GM21786 (cell line): ENCODE data around the gene DNAI1.
"Not testable (repeated sequence)": the region's sequence is repeated elsewhere in the genome, so short reads cannot be mapped to it uniquely, and the experiment has no call there.

ENCODE experiments used
- ATAC-seq: cut with Tn5 transposase; IDR thresholded peaks from one replicate; pipeline ENCODE4 v1.9.1; 2021; ENCODE audit not compliant: unreplicated experiment

DNAI1 gene

GRCh38 chr9:34458013-34458958 lies at the start of gene DNAI1, which contains the start of gene FAM219A:
TSS of gene DNAI1 (plus strand) at chr9:34458805. CDS start at chr9:34459006, 201 bp downstream.
TSS of gene FAM219A (minus strand) at chr9:34458570. CDS start at chr9:34458263, 307 bp downstream.
- peak; percentile 99 for ATAC-seq

- ATAC-seq, result no peak
Measured at GRCh38 chr9:34409154-34409553, 49.5 kb upstream of the DNAI1 start.

DNA sequence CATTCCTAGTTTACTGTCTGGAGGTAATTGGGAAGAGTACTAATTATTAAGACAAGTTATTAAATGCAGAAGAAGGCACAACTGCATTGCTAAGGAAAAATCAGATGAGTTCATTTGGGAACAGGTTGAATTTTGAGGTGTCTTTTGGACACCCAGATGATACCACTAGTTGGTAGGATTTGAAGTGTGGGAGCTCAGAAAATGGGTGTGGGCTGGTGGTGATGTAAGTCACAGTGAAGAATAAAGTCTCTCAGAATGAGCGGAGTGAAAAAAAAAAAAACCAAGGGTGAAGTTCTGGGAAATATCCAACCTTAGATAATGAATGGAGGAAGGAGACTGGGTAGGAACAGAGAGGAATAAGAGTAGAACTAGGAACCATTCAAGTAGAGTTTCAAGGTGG lies 46.3 kb upstream of the DNAI1 start:
- no peak for ATAC-seq

GRCh38 chr9:34413231-34413852 lies 45.3 kb upstream of the DNAI1 start:
- no peak for ATAC-seq

DNA sequence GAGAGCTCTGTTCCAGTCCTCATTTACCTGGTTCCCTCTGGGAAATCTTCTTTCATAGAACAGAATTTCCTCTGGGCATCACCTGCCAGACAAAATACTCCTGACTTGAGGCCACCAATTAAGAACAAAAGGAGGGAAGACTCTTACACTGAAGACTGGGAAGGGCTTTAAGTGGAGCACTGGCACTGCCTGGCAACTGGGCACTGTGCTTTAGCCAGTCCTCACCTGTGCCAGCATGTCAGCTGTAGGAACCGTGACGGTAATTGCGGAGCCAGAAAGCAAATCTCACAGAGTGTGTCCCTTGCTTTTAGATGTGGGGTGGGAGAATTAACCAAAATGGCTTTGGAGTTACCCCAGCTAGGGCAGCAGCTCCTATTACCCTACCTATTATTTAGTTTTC lies 40.9 kb upstream of the DNAI1 start:
- no peak for ATAC-seq

DNA sequence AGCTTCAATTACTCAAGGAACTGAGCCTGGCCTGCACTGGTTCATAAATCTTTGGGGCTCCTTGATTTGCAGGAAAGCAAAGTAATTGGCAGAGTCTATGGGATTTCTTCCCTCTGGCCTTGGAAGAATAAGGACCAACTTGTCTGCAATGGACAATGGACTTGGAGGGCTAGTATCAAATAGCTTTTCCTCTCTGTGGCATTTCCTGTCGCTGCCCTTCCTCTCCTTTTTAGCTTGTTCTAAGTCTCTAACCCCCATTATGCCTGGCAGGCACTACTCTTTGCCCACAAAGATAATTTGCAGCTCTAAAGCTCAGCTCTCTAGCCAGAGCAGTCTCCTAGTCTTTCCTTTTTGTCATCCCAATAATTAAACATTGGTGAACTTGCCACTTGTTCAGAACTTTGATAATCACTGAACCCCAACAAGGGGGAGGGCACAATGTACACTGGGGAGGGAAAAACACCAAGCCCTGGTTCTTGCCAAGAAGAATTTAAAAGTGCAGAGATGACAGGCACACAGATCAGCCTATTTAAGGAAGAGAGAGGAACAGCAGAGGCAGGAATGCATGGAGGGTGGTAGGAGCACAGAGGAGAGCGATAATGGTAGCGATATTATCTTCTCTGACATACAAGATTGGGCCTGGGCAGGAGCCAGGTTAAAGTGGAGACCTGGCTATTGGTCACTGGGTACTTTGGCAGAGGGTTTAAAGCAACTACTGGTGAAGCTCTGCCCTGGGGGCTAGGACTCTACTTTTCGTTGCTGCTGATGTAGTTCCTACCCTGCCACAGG lies 38.7 kb upstream of the DNAI1 start:
- ATAC-seq, result no peak

DNA sequence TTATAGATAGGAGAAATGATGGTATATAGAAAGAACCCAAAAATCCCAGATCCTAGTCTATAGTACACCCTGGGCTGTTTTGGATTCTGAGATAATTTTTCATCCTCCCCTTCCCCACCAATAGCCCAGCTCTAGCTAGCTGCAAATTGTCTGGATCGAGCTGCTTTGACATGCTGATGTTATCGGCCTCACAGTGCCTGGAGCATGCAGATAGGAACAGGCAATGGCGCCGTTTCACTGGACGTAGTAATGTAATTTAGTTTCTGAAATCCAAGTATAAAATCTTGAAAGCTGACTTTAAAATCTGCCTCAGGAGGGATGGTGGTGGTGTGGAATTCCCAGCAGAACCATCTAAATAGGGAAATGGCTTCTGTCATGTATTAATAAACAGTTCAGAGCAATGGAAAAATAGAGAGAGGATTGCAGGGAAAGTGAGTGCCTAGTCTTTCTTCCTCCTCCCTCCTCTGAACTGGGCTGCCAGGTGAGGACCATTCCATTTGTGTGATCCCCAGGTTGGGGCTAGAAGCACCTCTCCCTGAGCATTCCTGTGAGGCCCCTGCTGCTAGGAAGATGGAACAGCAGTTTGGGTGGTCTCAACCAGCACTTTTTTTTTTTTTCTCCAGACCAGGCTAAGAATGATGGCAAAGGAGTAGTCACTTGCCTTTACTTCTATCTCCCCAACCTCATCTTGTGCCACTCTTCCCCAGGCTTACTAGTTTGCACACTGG lies 32.1 kb upstream of the DNAI1 start:
- no peak for ATAC-seq

GRCh38 chr9:34428325-34428958 lies 30.2 kb upstream of the DNAI1 start:
- ATAC-seq, result no peak

DNA sequence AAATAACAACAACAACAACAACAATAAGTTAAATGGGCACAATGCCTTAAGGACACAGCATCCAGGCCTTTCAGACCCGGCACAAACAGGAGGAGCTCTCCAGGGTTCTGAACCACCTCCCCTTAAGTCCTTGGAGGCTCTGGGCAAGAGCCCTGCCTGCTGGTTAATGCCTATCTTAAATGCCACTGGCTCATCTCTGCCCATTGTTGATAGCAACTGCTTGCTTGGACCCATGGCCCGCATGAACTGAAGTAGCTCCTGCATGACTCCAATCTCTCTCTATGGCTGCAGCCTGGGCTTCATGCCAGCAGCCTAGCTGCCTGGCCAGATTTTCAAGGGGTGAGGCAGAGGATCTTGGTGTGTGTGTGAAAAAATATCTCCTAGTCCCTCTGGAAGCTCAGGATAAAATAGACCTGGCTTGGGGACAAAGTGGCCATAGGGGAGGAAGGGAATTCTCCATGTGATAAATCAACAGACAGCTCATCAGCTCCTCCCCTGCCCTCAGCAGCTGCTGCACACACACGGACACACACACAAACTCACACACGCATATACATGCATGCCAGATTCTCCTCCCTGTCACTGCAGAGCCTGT lies 27.7 kb upstream of the DNAI1 start:
- no peak for ATAC-seq

- no peak for ATAC-seq
Measured at GRCh38 chr9:34431667-34432066, 26.9 kb upstream of the DNAI1 start.

- ATAC-seq, result no peak
Measured at GRCh38 chr9:34437006-34437925, 21.3 kb upstream of the DNAI1 start.

DNA sequence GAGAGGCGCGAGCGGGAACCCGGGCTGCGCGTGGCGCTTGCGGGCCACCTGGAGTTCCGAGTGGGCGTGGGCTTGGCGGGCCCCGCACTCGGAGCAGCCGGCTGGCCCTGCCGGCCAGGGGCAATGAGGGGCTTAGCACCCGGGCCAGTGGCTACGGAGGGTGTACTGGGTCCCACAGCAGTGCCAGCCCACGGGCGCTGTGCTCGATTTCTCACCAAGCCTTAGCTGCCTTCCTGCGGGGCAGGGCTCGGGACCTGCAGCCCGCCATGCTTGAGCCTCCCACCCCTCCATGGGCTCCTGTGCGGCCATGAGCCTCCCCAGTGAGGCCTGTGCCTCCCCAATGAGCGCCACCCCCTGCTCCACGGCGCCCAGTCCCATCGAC lies 20.7 kb upstream of the DNAI1 start:
- not testable (repeated sequence) for ATAC-seq

DNA sequence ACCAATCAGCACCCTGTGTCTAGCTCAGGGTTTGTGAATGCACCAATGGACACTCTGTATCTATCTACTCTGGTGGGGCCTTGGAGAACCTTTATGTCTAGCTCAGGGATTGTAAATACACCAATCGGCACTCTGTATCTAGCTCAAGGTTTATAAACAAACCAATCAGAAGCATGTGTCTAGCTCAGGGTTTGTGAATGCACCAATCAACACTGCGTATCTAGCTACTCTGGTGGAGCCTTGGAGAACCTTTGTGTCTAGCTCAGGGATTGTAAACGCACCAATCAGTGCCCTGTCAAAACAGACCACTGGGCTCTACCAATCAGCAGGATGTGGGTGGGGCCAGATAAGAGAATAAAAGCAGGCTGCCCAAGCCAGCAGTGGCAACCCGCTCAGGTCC lies 20.1 kb upstream of the DNAI1 start:
- not testable (repeated sequence) for ATAC-seq

DNA sequence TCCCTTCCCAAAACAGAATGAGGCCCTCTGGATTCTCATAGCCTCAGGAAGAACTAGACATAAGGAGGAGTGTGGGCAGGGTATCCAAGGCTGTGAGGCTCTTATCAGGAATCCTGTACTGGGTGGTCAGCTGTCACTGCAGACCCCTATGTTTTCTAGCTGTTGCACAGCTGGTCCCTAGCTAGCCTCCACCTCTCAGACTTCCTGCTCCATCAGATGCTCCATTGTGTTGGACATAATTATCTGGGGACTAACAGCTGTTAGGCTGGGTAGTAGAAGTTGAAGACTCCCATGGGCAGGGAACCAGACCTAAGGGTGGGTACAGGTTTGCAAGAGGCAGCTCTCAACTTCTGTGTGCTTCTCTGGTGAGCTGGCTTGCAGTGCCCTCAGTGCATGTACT lies 18.6 kb upstream of the DNAI1 start:
- ATAC-seq, result no peak

DNA sequence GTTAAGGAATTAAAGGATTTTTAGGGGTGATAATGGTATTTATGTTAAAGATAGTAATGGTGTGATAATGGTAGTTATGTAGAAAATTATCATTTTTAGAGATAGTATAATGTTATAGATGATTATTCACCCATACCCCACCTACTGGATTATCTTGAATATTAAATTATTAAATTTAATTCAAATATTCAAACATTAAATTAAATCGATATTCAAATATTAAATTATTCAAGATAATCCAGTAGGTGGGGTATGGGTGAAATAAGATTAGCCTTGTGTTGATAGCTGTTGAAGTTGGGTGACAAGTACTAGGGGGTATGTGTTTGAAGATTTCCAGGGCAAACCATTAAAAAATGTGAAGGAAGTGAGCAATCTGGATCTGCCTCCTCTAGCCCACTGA lies 15.8 kb upstream of the DNAI1 start:
- no peak for ATAC-seq

GRCh38 chr9:34443533-34443932 lies 15.1 kb upstream of the DNAI1 start:
- ATAC-seq, result no peak

- no peak for ATAC-seq
Measured at GRCh38 chr9:34443976-34444375, 14.6 kb upstream of the DNAI1 start.

DNA sequence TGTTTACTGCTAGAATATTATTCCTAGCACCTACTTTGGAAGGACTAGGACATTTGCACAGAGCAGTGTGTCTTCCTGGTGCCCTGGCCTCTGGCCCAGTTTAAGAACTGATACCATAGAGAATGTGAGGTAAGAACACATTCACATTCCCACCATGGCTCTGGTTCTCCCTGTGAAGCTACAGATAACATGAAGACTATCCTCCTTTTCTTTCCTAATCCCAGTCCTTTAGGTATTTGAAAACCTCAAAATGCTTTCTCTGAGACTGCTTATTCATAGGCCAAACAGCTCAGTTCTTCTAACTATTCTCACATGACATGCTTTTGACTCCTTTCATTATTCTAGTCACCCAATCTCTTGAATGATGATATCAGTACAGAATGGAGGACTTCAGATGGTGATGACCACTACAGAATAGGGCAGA lies 12.1 kb upstream of the DNAI1 start:
- ATAC-seq, result no peak

DNA sequence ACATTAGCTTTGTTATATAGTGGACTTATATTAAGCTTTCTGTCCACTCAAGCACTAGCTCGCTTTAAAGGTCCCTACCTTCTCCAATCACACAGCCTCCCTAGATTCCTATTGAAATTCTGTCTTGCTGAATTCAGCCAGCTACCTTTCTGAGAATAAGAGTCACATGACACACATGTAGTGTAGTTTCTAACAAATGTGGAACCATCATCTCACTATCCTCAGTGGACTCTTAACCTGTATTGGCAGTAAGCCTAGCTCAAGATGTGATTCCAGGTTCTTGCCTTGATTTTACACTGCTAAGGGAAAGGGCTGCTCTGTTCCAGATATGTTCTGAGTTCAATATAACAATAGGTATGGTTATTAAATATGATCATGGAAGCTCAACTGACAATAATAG lies 11.7 kb upstream of the DNAI1 start:
- ATAC-seq, result no peak
